Head of caudate nucleus (tissue), 42 donors: ENCODE measurements around the gene FOXO3.
"Not testable (repeated sequence)": the region's sequence is repeated elsewhere in the genome, so short reads cannot be mapped to it uniquely, and the experiment has no call there.

Source experiments
- DNase-seq, 42 donors: peaks; one replicate each; pipeline versions ENCODE4 v3.0.0 to v3.0.0-alpha.2; 2020 to 2021; ENCODE audit warnings: mixed read lengths in 7 of 42
- intact Hi-C: fragments of 100-400 bp; cut with DNase I; formaldehyde crosslinking; loops from one replicate; pipeline ENCODE4 v1.15.0; 2022

FOXO3 gene

GRCh38 chr6:108666656-108667260, 106.0 kb downstream of the FOXO3 start:
- intact Hi-C loops, result no loop called here
- no peak for DNase-seq

DNA sequence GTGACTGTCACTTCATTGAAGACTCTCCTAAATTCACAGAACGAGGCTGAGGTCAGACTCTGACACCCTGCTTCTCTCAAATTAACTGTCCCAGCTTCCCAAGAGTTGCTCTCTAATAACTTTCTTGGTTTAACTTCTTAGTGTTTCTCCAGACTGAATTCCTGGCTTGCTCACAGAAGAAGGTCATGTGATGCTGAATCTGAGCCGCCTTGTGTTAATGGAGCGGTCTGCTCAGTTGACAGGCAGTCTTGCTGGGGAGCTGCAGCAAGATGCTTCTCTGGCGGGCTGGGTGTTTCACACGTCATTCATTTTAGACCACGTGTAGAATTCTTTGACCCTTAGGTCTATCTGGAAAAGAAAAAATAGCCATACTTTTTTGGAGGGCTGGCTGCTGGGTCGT, 107.3 kb downstream of the FOXO3 start:
- intact Hi-C loops, result no loop called here
- peak in 35 of 42 donors; percentile 18 to 79 (median 47) for DNase-seq

- no peak for DNase-seq
- intact Hi-C loops, result loop anchor here (10.0 kb wide), 1 partner anchor 105 kb away; the partner anchor contains the start of gene FOXO3
Observed at GRCh38 chr6:108669673-108670072, 109.0 kb downstream of the FOXO3 start.

DNA sequence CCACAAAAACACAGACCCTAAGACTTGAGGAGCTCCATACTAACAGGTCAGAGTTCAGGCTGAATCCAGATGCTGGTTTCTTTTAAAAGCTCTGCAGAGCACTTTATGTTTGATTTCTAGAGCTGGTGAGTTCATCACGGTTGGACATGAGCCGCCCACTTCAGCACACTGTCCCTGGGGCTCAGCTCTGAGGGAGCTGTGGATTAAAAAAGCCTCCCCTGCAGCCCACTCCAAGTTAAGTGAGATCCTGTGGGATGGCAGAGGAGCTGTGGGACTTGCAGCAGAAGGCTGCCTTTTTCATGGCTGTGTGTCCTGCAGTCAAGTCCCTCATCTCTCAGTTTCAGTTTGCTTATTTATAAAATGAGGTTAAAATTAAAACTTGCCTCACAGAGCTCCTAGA, 110.5 kb downstream of the FOXO3 start:
- no peak for DNase-seq
- intact Hi-C loops, result loop anchor here (10.0 kb wide), 1 partner anchor 106 kb away; the partner anchor contains the start of gene FOXO3

DNA sequence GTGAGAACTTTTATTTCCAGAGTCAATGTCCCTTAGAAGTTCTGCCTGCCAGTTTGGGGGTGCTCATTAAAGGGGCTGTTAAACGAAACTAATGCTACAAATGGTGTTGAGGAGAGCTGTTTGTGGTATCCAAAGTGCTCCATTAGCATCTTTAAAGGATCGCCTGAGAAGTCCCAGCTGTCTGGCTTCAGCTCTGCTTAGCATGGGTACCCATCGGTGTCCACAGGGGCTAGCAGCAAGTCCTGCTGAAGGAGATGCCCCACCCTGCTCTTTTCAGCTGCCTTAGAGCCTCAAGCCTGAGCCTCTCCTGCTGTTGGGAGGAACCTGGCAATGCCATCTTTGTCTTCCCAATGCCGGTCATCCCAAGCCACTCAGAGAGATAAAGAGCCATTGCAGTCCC, 111.1 kb downstream of the FOXO3 start:
- DNase-seq, result no peak

DNA sequence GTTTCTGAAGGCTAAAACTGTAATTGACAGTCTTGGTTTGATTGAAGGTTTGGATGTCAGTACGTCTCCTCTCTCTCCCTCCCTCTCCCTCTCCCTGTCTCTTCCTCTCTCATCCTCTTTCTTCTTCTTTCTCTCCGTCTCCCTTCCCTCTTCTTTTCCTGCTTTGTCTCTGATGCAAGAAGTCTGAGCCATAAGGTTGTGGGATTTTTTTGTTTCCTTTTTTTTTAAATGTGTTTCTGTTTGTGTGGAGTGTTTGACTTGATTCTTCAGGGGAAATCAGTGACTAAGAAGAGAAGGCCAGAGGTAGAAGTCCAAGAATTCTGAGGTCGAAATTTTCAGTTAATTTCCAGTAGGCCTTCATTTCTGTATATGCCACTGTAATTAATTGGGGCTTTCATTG, 111.9 kb downstream of the FOXO3 start:
- DNase-seq, result no peak
- intact Hi-C loops, result loop anchor here (10.0 kb wide), 1 partner anchor 108 kb away; the partner anchor contains the start of gene FOXO3

More for the DNA sequence above, 111.1 kb downstream of the FOXO3 start:
- intact Hi-C loops, result loop anchor here (10.0 kb wide), 1 partner anchor 107 kb away; the partner anchor contains the start of gene FOXO3

GRCh38 chr6:108673153-108673552, 112.4 kb downstream of the FOXO3 start:
- intact Hi-C loops, result loop anchor here (10.0 kb wide), 1 partner anchor 108 kb away; the partner anchor contains the start of gene FOXO3
- DNase-seq, result peak in 1 of 42 donors; percentile 35

DNA sequence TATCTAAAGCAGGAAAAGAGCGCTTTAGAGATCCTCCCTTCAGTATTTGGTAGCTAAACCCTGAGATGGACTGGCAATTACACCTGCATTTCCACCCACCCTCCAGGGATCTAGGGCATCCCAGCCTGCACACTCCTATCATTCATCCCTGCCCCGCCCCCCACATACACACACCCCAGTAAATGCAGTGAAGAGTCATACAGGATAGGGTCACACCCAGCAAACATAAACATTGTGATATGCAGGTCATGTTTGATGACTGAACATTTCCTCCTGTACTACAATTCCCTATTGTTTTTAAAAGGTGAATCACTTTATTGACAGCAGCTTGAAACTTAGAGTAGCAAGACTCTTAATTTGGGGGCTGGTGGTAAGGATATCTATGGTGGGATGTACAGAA, 112.9 kb downstream of the FOXO3 start:
- DNase-seq, result peak in 1 of 42 donors; percentile 27
- intact Hi-C loops, result loop anchor here (10.0 kb wide), 1 partner anchor 109 kb away; the partner anchor contains the start of gene FOXO3

- peak in 1 of 42 donors; percentile 36 for DNase-seq
- intact Hi-C loops, result loop anchor here (10.0 kb wide), 1 partner anchor 111 kb away; the partner anchor contains the start of gene FOXO3
Observed at GRCh38 chr6:108675226-108676200, 114.8 kb downstream of the FOXO3 start.

DNA sequence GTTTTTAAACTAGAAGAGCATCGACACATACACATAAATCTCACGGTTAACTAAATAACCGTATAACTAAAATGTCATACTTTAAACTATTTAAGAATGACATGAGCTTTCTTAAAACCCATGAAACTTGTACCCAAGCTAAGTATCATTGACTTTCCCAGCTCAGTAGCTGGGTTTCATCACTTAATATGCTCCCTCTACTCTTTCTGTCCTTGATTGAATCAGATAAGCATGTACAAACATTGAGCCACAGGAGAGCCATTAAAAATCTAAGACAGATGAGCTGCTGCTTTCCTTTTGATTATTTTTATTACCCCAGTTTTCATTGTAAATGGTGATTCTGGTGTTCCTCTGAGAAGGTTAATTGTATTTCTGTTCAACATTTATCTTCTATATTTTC, 115.8 kb downstream of the FOXO3 start:
- intact Hi-C loops, result loop anchor here (10.0 kb wide), 1 partner anchor 112 kb away; the partner anchor contains the start of gene FOXO3
- no peak for DNase-seq

DNA sequence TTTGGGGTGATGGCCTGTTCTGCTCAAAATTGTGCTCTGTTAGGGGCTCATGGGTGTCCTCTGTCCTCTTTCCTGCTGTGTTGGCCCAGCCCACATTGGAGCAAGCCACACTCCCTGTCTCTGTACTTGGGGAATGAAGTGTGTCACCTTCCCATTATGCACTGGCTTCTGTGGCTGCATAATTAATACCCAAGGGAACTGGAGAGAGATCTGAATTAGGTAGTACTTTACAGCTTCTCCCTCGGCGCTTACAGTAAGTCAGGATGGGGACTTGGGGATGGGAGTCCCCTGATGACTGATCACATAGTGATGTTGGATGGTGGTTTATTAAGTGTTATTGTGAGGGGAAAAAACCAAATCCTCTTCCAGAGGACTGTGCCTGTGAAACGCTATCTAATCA, 116.6 kb downstream of the FOXO3 start:
- DNase-seq, result peak in 1 of 42 donors; percentile 36
- intact Hi-C loops, result loop anchor here (10.0 kb wide), 1 partner anchor 113 kb away; the partner anchor contains the start of gene FOXO3

DNA sequence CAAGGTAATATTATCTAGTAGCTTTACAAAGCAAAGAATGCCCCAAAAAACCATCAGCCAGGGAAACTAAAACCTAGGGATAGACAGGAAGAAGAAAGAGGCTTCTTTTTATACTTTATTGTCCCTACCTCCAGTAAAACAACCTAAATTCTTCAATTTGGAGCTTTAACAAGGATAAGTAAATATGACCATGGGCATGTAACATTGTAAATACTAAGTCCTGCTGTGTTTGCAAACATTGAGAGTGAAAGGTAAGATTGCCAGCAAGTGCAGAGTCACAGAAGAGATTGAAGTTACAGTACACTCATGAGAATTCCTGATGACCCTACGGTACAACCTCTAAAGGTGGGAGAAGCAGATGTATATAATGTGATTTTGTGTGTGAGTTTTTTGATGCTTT, 117.2 kb downstream of the FOXO3 start:
- intact Hi-C loops, result loop anchor here (10.0 kb wide), 1 partner anchor 113 kb away; the partner anchor contains the start of gene FOXO3

DNA sequence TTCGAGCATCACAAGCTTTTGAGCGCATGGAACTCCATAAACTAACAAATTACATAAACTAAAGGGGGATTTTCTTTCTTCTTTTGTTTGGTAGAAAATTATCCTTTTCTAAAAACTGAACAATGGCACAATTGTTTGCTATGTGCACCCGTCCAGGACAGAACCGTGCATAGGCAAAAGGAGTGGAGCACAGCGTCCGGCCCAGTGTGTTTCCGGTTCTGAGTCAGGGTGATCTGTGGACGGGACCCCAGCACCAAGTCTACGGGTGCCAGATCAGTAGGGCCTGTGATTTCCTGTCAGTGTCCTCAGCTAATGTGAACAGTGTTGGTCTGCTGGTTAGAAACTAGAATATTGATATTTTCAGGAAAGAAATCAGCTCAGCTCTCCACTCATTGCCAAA, 119.6 kb downstream of the FOXO3 start:
- peak in 4 of 42 donors; percentile 29 to 69 (median 46) for DNase-seq
- intact Hi-C loops, result not testable (repeated sequence)

More for the DNA sequence above, 117.2 kb downstream of the FOXO3 start:
- no peak for DNase-seq

DNA sequence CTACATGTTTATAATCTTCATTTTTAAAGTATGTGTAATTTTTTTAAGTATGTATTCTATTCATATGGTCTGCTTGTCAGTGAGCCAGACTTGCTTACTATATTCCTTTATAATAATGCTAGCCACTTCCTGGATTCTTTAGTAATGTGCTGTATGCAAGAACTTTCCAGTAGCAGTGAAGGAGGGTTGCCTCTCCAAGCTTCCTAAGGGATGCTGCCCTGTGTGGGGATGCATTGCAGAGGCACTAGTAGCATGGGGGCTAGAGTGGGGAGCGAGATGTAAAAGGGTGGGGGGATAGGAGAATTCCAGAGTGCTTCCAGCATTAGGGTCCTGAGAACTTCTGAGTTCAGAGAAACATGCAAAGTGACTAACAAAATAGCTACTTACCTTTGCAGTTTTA, 121.0 kb downstream of the FOXO3 start:
- intact Hi-C loops, result not testable (repeated sequence)

GRCh38 chr6:108682383-108683119, 121.8 kb downstream of the FOXO3 start:
- intact Hi-C loops, result not testable (repeated sequence)
- peak in 2 of 42 donors; percentile 6 to 8 for DNase-seq

More for the DNA sequence above, 121.0 kb downstream of the FOXO3 start:
- DNase-seq, result peak in 2 of 42 donors; percentile 2 to 7

GRCh38 chr6:108683976-108684375, 123.3 kb downstream of the FOXO3 start:
- intact Hi-C loops, DNase-seq: not testable (repeated sequence)

- intact Hi-C loops, result no loop called here
- DNase-seq, result peak in 2 of 42 donors; percentile 22 to 31
Observed at GRCh38 chr6:108684771-108685329, 124.1 kb downstream of the FOXO3 start.

DNA sequence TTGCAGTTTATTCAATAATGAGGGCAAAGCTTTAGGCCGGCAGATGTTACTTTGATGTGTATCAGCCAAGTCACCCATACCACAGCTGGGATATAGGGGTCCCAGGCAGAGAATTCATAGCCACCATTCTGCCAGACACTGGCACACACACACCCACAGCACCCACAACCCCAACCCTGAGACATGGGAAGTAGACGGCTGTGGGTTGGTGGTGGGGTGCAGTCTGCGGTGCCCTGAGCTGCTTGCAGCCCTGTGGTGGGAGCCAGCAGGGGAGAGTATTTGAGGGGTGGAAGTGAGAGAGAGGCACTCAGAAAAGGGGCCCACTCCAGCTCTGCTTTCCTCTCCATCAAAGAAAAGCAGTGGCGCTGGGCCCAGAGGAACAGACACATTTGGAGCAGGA, 125.3 kb downstream of the FOXO3 start:
- peak in 1 of 42 donors; percentile 40 for DNase-seq
- intact Hi-C loops, result no loop called here
